SU-DHL-6 (cell line): ENCODE results near the gene PRR20G.

Source experiments
- CTCF ChIP-seq: fragments of 200-600 bp; sonication (generic); IDR thresholded peaks from one replicate; pipeline ENCODE4 v1.5.1; 2017; ENCODE audit warnings: antibody characterized with exemption, mild to moderate bottlenecking, low read length, moderate library complexity; ENCODE audit not compliant: insufficient read depth, poor library complexity, severe bottlenecking
- EZH2phosphoT487 ChIP-seq: fragments of 200-600 bp; sonication (generic), shearing (Covaris generic); conservative IDR thresholded peaks from 2 replicates; pipeline ENCODE4 v1.6.1; 2018; ENCODE audit warnings: mild to moderate bottlenecking, antibody characterized with exemption, low read length, moderate library complexity, mixed read lengths

DNA sequence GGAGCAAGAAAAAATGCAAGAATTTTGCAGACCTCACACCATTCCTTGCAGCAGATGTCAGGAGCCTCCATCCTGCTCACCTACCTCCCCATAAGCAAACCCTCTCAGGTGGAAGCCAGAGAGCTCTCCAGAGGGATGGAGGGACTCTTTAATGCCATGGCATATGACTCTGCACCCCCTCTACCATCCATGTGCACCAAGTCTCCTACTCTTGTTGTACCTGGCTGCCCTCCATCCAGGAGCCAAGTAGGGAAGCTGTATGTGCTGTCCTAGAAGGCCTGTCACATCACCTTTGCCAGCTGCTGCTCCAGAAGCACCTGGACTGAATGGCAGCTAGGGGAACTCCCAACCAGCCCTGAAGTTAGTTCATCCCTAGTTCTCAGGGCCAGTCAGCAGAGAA is 38.5 kb upstream of the PRR20G start:
- TF ChIP-seq EZH2phosphoT487 (no peak), CTCF (no peak)
